Lower leg skin (tissue), 4 donors: ENCODE results near the gene STX1B. TPM values are rescaled to one million over a fixed set of nuclear protein-coding genes. Genes with fewer than 3 reads are reported as not detected.

Experiments used
- DNase-seq, 2 donors: peaks; one replicate each; pipeline ENCODE4 v3.0.0-alpha.2; 2019; ENCODE audit warnings: low spot score in 2 of 2
- H3K4me3 ChIP-seq: fragments of 200-600 bp; sonication (generic); 2 replicates; pipeline ENCODE4 v1.5.1; 2017; ENCODE audit warnings: mild to moderate bottlenecking, low read depth; ENCODE audit not compliant: poor library complexity, severe bottlenecking
- POLR2A ChIP-seq, 2 donors: fragments of 450-650 bp; IDR thresholded peaks; one replicate each; pipeline ENCODE4 v1.6.1; 2016 to 2017; ENCODE audit warnings: antibody characterized with exemption in 2 of 2, mild to moderate bottlenecking in 1 of 2, moderate library complexity in 1 of 2
- WGBS, 2 donors: methylation state at CpG; one replicate each; pipeline ENCODE4 v1.1.5; 2018; 5-methylcytosine and 5-hydroxymethylcytosine counted together
- intact Hi-C: fragments of 100-400 bp; cut with DNase I; formaldehyde crosslinking; loops from one replicate; pipeline ENCODE4 v1.15.0; 2023; ENCODE audit warnings: low total_unique reads
- total RNA-seq, 4 donors: library from RNA; depleted of rRNA; stranded (reverse); fragments of >200 nt; gene quantifications; one replicate each; pipeline ENCODE4 v1.1.0, GENCODE V29; 2016
- TF ChIP-seq, protein P1 (sequence below), 3 donors: fragments of 450-650 bp; IDR thresholded peaks; one replicate each; pipeline ENCODE4 v1.5.1; 2016; ENCODE audit warnings: antibody characterized with exemption in 3 of 3, mild to moderate bottlenecking in 3 of 3, moderate library complexity in 2 of 3

The STX1B gene
- total RNA-seq, 4 donors from 2014 or later = 0.32 to 1.4 (median 0.44) TPM

DNA sequence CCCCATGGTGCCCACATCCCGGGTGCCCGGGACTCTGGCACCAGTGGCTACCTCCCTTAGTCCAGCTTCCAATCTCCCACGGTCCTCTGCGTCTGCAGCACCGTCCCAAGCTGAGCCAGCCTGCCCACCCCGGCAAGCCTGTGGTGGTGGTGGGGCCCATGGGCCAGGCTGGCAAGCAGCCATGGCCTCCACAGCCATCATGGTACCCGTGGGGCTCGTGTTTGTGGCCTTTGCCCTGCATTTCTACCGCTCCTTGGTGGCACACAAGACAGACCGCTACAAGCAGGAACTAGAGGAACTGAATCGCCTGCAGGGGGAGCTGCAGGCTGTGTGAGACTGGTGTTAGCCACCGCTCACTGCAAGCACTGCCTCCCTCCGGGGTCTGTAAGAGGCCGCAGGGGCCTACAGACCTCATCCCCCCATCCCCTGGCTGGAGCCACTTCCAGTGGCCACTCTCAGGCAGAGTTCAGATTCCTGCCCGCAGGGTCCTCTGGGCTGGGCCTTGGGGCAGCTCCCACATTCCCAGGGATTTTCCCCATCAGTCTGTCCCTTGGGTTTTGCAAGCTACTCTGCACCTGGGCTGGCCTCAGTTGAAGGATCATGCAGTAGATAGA lies 56.8 kb downstream of the STX1B start:
- intact Hi-C loops = no loop called here
- peak in 1 of 2 donors; percentile 40 for DNase-seq
- 39 to 56% methylated on average over 10 to 11 of the region's 15 CpGs for WGBS, 2 donors

DNA sequence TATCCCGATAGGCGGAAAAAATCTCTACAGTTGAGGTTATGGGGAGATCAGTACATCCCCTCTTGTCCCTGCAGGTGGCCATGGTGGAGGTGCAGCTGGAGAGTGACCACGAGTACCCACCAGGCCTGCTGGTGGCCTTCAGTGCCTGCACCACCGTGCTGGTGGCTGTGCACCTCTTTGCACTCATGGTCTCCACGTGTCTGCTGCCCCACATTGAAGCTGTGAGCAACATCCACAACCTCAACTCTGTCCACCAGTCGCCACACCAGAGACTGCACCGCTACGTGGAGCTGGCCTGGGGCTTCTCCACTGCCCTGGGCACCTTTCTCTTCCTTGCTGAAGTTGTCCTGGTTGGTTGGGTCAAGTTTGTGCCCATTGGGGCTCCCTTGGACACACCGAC lies 57.3 kb downstream of the STX1B start:
- no peak for TF ChIP-seq POLR2A (IDR thresholded peaks at IDR 0.05)
- TF ChIP-seq, protein P1, sequence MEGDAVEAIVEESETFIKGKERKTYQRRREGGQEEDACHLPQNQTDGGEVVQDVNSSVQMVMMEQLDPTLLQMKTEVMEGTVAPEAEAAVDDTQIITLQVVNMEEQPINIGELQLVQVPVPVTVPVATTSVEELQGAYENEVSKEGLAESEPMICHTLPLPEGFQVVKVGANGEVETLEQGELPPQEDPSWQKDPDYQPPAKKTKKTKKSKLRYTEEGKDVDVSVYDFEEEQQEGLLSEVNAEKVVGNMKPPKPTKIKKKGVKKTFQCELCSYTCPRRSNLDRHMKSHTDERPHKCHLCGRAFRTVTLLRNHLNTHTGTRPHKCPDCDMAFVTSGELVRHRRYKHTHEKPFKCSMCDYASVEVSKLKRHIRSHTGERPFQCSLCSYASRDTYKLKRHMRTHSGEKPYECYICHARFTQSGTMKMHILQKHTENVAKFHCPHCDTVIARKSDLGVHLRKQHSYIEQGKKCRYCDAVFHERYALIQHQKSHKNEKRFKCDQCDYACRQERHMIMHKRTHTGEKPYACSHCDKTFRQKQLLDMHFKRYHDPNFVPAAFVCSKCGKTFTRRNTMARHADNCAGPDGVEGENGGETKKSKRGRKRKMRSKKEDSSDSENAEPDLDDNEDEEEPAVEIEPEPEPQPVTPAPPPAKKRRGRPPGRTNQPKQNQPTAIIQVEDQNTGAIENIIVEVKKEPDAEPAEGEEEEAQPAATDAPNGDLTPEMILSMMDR (IDR thresholded peaks at IDR 0.05) = no peak
- intact Hi-C loops = no loop called here
- no peak overlapping the region for H3K4me3 ChIP-seq
- DNase-seq = no peak
- WGBS, 2 donors = 79 to 81% methylated on average over 9 of the region's 9 CpGs

More for the DNA sequence above, 56.8 kb downstream of the STX1B start:
- TF ChIP-seq POLR2A (IDR thresholded peaks at IDR 0.05) = no peak
- TF ChIP-seq, protein P1 (IDR thresholded peaks at IDR 0.05) = no peak
- H3K4me3 ChIP-seq = no peak overlapping the region

DNA sequence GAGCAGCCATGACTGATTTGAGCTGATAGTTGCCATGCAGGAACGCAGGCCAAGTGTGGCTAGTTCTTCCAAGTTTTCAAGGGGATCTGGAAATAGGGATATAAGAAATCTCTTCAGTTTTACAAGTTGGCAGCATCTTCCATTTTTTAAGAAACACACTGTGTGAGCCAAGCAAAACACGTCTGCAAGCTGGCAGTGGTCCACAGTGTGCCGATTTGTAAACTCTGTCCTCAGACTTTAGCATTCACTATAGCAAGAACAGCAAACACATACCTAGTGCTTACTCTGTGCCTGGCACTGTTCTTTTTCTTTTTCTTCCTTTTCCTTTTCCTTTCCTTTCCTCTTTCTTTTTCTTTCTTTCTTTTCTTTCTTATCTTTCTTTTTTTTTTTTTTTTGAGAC lies 58.7 kb downstream of the STX1B start:
- TF ChIP-seq, protein P1 (IDR thresholded peaks at IDR 0.05) = no peak
- intact Hi-C loops = no loop called here
- no peak overlapping the region for H3K4me3 ChIP-seq
- WGBS, 2 donors = 20 to 24% methylated on average over 3 of the region's 3 CpGs
- peak in 1 of 2 donors; percentile 93 for DNase-seq

DNA sequence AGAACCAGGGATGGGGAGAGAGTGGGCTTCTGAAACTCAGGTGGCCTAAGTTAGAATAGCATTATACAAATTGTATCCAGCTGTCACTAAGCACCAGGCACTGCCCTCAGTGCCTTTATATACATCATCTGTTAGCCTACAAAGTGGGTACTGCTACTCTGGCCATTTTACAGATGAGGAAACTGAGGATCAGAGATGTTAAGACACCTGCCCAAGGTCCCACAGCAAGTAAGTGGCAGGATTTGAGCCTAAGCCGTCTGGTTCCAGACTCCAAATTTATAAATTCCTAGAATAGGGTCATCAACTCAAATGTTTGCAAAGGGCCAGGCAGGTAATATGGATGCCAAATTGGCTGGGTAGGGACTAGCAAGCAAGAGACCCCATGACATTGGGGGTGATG lies 59.2 kb downstream of the STX1B start:
- no peak overlapping the region for H3K4me3 ChIP-seq
- TF ChIP-seq, protein P1 (IDR thresholded peaks at IDR 0.05) = no peak
- no peak for TF ChIP-seq POLR2A (IDR thresholded peaks at IDR 0.05)
- intact Hi-C loops = no loop called here
- DNase-seq = no peak
- WGBS, 2 donors = 46 to 53% methylated on average over 1 of the region's 1 CpG

GRCh38 chr16:30950516-30951065 lies 59.8 kb downstream of the STX1B start:
- DNase-seq = no peak
- TF ChIP-seq, protein P1 (IDR thresholded peaks at IDR 0.05) = no peak
- TF ChIP-seq POLR2A (IDR thresholded peaks at IDR 0.05) = no peak
- WGBS, 2 donors = 35 to 55% methylated on average over 7 to 8 of the region's 8 CpGs
- intact Hi-C loops = no loop called here
- no peak overlapping the region for H3K4me3 ChIP-seq
